OCI-M2 (cell line): ENCODE data around the gene ZNF148.

Experiments used
- DNase-seq: peaks from one replicate; lab custom pipeline; 2025; ENCODE audit not compliant: unreplicated experiment; lab: John Stamatoyannopoulos, UW

Gene ZNF148

DNA sequence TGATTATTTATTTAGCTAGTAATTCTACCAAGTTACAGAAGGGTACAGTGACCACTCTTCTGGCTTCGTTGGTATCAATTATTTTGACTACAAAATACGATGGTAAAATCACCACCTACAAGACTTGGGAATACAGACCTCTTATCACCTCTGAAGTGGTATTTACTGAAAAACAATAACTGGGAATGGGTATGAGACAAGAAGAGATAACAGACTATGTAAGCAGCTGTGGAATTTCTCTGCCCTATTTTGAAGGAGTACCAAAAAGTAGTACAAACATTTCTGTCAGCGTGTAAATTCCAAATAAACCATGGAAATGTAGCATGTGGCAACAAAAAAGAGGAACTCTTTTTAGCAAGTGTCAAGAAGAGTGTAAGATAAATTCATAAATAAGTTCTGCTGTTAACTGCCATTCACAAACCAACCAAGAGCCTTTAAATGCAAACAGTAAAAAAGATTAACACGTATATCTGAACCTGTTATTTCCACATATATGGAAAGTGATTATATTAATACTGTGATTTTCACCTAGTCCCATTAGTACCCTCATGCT lies 85.6 kb downstream of the ZNF148 start:
- DNase-seq, result no peak

DNA sequence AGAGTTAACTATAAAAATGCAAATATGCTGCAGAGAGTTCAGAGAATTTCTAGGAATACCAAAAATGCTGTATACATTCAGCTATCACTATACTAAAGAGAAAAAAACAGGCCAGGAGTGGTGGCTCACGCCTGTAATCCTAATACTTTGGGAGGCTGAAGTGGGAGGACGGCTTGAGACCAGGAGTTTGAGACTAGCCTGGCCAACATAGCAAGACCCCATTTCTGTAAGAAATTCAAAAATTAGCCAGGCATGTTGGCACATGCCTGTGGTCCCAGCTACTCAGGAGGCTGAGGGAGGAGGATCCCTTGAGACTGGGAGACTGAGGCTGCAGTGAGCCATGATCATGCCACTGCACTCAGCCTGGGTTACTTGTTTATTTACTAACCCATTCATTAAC lies 87.9 kb downstream of the ZNF148 start:
- DNase-seq, result no peak

DNA sequence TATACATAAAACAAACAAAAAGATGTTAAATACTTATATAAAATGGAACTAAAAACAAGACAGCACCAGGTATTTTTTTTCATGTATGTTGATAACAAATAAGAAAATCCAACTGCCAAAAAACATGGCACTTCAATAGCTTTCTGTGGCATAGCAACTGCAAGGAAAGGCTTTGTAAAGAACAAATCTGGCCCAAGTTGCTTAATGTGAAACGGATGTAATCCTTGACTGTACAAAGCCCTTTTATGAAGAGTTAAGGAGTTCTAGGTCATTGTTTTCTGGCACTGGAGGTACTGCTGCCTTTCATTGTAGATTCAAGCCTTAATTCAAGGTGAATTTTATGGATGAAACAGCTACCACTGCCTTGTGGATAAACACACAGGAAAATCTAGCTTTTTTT lies 93.7 kb downstream of the ZNF148 start:
- DNase-seq, result no peak

DNA sequence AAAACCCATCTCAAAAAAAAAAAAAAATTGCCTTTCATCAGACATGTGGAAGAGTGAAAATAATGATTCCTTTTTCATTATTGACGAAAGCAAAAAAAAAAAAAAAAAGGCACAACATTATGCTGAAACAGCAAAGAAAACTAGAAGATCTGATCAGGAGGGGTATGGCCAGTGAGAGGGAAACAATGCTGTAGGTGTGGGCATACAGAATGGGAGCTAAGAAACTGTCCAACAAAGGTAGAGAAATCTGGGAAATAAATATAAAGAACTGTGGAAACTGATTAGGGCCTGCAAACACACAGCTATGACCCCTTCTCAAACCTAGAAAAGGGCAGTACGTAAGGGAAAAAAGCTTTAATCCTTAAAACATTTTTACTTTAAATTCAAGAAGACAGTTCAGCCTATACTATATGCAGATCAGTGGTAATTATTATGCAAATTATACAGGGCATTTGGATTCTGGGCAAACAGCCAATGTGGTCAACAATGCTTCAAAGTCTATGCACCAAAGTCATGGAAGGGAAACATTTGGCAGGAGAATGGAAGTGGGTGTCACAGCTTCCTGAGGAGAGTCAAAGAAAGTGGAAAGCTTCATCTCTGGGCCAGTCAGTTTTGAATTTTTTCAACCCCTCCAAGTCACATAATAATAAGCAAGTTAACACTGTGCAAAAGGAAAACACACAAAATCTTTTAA lies 94.3 kb downstream of the ZNF148 start:
- no peak for DNase-seq

DNA sequence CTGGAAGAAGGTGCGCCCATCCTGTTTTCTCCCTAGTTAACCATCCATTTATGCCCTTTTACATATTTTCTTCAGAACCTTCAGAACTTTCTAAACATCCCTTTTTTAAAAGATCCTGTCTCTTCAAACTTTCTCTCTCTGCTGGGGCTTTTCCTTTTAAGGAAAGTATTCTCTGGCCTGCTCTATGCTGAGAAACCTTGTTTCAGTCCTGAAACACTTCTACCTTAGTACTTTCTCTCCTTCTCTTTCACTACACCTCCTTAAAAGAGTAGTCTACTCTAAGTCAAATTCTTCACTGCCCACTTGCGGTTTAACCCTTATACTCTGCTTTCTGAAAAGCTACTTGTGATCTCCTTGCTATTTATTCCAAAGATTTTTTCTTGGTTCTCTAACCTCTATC lies 97.0 kb downstream of the ZNF148 start:
- no peak for DNase-seq

DNA sequence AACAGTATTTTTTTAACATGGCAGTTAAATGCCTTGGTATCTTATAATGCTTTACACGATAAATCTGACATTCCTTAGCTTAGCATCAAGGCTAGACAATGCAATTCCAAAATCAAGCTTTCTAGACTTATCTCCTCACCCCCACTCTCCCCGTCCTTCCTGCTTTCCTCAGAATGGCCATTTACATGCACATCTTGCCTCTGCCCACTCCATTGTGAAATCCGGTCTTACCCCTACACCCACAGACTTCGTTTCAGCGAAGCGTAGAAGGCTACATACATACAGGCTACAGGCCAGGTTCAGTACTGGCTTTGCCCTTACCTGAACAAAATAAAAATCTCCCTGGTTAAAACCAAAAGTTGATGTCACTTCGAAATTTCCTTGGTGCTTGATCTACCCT lies 104.0 kb downstream of the ZNF148 start:
- no peak for DNase-seq

DNA sequence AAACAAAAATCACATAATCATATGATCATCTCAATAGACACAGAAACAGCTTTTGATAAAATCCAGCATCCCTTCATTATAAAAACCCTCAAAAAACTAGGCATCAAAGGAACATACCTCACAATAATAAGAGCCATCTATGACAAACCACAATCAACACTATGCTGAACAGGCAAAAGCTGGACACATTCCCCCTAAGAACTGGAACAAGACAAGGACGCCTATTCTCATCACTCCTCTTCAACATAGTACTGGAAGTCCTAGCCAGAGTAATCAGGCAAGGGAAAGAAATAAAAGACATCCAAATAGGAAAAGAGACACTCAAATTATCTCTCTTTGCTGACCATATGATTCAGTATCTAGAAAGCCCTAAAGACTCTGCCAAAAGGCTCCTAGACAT lies 107.7 kb downstream of the ZNF148 start:
- DNase-seq, result no peak

DNA sequence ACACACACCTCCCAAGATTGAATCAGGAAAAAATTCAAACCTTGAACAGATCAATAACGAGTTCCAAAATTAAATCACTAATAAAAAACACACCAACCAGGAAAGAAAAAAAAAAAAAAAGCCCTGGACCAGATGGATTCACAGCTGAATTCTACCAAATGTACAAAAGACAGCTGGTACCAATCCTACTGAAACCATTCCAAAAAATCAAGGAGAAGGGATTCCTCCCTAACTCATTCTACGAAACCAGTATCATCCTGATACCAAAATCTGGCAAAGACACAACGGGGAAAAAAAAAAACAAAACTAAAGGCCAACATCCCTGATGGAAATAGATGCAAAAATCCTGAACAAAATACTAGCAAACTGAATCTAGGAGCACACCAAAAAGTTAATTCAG lies 108.2 kb downstream of the ZNF148 start:
- no peak for DNase-seq

DNA sequence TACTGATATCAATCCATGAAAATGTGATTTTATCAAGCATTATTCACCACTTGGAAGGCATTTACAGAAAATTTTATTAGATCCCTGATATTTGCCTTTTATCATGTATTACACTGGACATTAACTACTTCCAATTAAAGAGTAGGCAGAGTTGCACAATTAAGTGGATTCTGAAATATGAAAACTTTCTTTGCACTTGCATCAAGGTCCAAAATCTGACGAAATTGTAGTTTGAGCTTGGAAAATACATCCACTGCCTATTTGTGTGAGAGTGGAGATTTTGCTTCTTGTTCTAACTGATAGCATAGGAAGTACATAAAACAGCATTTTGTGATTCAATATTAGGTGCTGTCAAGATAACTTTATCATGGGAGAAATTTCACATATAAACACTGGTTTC lies 113.0 kb downstream of the ZNF148 start:
- DNase-seq, result no peak

DNA sequence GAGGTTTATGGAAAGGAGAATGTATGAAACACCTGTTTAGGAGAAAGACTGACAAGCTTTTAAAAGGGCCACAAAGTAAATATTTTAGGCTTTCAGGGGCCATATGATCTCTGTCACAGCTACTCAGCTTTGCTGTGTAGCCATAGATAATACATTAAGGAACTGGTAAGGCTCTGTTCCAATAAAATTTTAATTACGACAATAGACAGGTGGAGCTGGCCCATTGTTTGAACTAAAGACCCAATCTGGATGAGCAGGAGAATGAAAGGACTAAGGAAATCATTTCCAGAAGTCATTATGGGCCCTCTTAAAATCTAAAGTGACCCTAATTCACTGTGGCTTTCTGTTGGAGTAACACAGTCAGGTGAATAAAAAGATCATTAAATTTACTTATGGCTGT lies 114.1 kb downstream of the ZNF148 start:
- no peak for DNase-seq

DNA sequence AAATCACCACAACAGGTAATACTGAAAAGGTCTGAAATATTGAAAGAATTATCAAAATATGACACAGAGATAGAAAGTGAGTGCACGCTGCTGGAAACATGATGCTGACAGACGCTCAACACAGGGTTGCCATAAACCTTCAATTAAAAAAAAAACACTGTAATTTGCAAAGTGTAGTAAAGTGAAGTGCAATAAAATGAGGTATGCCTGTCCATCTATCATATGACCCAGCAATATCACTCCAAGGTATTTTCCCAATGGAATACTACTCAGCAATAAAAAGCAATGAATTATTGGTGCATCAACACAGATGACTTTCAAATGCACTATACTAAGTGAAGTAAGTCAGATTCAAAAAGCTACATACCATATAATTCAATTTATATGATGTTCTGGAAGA lies 115.0 kb downstream of the ZNF148 start:
- DNase-seq, result no peak

DNA sequence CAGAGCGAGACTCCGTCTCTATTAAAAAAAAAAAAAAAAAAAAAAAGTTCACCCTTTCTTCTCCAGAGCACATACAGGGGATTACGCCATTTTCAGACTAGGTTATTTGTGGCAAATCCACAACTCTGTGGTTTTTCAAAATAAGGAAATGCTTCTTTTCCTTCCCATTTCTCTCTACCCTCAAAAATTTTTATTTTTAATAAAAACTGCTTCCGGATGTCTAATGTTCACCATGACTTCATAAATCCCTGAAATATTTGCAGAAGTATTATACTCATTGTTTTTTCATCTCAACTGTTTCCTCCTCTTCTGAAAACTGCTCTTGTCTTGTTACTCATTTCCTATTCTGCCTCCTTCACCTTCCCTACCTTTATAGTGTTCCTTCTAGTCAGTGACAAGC lies 117.6 kb downstream of the ZNF148 start:
- DNase-seq, result no peak

DNA sequence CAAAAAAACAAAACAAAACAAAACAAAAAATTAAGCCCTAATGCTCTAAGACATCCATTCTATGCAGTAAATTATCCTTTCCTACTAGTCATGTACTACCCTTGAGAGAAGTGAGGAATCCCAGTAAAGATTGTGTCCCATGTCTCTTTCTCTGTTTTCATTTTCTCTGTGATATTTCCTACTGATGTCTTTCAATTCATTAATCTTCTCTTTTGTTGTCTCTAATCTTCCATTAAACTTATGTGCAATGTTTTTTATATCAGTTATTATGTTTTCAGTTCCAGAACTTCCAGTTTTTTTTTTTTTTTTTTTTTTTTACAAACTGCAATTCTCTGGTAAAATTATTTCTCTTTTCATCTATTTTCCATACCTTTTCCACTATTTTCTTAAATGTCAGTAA lies 118.5 kb downstream of the ZNF148 start:
- no peak for DNase-seq

DNA sequence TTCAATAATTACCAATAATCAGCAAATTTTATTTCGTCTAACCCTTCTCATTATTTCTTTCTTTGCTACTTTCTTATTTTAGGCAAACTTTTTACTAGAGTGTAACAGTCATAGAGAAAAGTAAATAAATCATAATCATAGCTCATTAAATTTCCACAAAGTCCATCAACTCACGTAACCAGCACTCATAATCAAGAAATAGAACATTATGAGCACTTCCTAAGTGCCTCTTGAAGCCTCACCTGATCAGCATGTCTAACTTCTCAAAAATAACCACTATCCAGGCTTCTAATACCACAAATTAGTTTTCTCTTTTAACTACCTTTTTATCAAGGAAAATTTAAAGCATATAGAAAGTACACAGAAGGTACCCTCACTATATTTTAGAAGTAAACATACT lies 124.2 kb downstream of the ZNF148 start:
- DNase-seq, result no peak

DNA sequence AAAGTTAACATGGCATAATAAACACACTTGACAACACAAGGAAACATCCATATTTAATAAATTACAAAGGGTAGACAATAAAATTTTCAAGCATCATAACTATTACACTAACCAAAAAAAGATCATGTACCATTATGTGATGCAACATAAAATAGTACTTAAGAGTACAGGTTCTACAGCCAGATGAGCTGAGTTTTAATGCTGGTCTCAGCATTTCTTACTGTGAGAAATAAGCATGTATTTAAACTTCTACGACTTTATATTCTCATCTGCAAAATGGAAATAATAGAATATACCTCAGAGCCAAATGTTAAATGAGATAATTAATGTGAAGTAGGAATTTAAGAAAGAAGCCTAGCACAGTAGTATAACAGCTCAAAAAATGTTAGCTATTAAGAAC lies 128.9 kb downstream of the ZNF148 start:
- no peak for DNase-seq

DNA sequence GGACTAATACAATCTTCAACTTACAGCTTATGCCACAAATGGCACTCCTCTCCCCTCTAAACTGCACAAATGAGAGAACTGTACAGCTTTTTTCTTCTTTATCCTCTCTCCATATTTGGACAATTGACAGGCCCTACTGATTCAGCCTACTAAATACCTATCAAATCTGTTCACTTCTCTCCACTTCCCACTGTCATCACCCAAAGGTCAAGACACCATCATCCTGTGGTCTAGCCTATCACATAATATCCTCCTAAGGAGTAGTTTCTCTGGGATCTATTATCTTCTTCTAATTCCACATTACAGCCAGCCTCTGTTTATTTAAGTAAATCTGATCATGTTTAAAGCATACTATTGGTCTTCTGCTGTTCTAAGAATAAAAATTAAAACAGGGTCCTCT lies 129.6 kb downstream of the ZNF148 start:
- DNase-seq, result no peak

DNA sequence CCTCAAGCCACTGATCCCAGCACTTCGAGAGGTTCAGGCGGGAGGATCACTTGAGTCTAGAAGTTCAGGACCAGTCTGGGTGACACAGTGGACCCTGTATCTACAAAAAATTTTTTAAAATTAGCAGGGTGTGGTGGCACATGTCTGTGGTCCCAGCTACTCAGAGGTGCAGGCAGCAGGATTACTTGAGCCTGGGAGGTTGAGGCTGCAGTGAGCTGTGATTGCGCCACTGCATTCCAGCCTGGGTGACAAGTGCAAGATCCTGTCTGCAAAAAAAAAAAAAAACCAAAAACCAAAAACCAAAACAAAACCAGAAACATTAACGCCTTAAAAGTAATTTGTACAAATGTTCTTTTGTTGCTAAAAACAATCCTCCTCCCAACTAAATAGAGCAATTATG lies 134.6 kb downstream of the ZNF148 start:
- no peak for DNase-seq

DNA sequence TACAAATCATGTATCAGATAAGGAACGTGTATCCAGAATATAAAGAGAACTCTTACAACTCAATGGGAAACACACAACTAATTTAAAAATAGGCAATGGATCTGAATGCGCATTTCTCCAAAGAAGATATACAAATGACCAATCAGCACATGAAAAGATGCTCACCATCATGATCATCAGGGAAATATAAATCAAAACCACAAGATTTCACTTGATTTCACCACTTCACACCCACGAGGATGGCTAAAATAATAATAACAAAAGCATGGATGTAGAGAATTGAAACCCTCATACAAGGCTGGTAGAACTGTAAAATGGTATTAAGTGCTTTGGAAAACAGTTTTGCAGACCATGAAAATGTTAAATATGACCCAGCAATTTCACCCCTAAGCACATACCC lies 135.9 kb downstream of the ZNF148 start:
- no peak for DNase-seq

DNA sequence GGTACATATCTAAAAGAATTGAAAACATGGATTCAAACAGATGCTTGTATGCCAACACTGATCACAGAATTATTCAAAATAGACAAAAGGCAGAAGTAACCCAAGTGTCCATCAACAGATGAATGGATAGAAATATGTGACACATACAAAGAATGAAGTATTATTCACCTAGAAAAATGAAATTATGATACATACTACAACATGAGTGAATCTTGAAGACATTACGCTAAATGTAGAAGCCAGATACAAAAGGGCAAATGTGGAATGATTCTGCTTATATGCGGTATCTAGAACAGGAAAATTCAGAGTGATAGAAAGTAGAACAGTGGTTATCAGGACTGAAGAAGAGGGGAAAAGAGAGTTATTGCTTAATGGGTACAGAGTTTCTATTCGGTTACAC lies 136.4 kb downstream of the ZNF148 start:
- no peak for DNase-seq

DNA sequence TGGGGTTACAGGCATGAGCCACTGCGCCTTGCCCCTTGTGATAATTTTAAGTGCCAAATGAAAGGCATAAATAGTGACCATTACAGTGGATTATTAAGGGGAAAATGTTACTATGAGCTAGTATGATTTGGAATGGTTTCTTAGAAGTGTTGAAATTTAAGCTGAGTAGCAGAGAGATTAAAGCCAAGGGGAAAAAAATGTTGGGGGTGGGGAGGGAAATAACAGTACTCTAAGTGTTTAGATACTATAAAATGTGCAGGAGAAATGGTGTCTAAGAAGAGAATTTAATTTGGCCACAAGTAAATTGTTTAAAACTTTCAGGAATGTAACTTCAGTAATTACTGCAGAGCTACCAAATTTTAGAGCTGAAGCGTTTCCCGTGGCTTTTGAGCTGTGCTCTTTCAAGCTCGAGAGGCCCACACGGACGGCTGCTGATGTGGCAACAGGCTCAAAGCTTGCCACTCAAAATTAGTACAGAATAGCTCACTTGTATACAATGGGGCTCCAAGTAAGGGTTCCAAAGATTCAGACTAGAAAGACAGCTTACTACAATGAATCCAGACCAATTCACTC lies 138.7 kb downstream of the ZNF148 start:
- no peak for DNase-seq

DNA sequence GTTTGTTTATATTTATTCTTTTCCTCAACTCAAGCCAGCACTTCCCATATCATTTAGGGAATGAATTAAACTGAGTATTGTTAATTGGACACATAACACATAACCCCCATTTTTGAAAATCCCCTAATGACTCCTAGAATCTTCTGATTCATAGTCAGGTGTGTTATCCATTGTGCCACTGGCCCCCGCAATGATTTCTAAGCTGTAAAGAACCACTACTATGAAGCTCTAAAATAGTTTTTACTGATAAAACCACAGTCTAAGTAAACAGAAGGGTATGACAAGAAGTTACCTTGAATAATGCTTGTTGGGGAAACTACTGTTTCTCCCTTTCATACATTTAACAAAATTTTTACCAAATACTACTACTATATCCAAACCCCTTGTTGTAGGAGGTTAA lies 140.3 kb downstream of the ZNF148 start:
- no peak for DNase-seq

DNA sequence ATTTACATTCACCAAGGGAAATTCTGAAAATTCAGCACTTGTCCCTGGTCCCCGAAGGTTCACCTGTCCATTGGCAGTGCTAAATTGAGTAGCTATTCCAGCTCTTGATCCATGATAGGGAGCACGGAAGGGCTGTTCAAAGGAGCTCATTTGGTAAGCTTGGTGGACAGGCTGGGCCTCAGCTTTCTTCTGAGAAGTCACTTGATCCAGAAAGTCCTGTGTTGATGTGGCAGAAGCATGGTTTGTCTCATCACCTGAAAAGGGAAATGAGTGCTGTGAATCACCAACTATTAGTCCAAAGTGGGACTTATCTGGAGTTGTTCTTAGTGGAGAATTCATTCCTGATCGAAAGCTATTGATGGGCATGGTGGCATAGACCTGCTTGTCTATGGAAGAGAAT lies 142.7 kb downstream of the ZNF148 start:
- DNase-seq, result no peak

DNA sequence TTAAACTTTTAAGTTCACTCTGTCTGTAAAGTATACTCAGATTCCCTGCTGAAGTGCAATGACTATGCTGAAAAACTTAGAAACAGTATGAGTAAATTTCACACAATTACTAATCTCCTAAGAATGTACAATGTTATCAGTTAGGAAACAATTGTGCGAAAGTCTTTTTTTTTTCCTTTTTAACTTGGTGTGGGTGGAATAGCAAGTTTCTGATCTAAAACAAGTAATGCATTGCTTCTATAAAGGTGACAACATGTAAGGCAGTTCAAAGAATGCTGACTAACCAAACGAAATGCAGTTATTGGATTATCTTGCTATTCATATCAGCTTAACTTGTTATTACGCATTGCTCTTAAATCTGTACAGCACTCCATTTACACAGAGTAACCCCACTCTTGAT lies 143.2 kb downstream of the ZNF148 start:
- no peak for DNase-seq
